OCI-LY1 (cell line): ENCODE results near the gene ACKR2.

Experiments used
- CTCF ChIP-seq: fragments of 200-600 bp; sonication (generic), shearing (Covaris generic); IDR thresholded peaks from 2 replicates; pipeline ENCODE4 v1.5.1; 2017; ENCODE audit warnings: mild to moderate bottlenecking, antibody characterized with exemption, low read length, moderate library complexity, mixed read lengths
- EZH2 ChIP-seq: fragments of 200-600 bp; sonication (generic), shearing (Covaris generic); IDR thresholded peaks from 2 replicates; pipeline ENCODE4 v1.8.0; 2017; ENCODE audit warnings: borderline replicate concordance, mixed run types, mild to moderate bottlenecking, antibody characterized with exemption, low read length, moderate library complexity, mixed read lengths

- TF ChIP-seq CTCF (no peak), EZH2 (no peak)
These were observed 16.9 kb downstream of the ACKR2 start for GRCh38 chr3:42826141-42826540.
